ENCODE measurements around the gene PPFIA1.

DNA sequence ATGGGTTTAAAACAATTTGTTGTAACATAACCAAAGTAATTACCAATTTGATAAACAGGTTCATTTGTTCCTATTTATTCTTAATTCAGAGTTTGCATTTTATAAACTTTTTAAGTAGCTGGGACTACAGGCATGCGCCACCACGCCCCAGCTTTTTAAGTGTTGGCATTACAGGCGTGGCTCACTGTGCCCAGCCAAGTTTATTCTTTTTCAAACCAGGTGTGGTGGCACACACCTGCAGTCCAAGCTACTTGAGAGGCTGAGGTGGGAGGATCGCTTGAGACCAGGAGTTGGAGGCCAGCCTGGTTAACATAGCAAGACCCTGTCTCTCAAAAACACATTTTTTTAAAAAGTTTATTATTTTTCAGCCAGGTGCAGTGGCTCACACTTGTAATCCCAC, 19.1 kb downstream of the PPFIA1 start:
- no peak for TF ChIP-seq EP300 (IDR thresholded peaks at IDR 0.05; ENCODE audit: borderline replicate concordance in 1 of 2, low read depth in 1 of 2, low read length in 1 of 2)
- TF ChIP-seq, protein P1, sequence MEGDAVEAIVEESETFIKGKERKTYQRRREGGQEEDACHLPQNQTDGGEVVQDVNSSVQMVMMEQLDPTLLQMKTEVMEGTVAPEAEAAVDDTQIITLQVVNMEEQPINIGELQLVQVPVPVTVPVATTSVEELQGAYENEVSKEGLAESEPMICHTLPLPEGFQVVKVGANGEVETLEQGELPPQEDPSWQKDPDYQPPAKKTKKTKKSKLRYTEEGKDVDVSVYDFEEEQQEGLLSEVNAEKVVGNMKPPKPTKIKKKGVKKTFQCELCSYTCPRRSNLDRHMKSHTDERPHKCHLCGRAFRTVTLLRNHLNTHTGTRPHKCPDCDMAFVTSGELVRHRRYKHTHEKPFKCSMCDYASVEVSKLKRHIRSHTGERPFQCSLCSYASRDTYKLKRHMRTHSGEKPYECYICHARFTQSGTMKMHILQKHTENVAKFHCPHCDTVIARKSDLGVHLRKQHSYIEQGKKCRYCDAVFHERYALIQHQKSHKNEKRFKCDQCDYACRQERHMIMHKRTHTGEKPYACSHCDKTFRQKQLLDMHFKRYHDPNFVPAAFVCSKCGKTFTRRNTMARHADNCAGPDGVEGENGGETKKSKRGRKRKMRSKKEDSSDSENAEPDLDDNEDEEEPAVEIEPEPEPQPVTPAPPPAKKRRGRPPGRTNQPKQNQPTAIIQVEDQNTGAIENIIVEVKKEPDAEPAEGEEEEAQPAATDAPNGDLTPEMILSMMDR (IDR thresholded peaks at IDR 0.05), result no peak
- no peak for TF ChIP-seq RFX5 (IDR thresholded peaks at IDR 0.05; ENCODE audit: low read length)
